ENCODE results near the gene HTD2. TPM values are rescaled to one million over a fixed set of nuclear protein-coding genes. Genes with fewer than 3 reads are reported as not detected.

HTD2 gene
- total RNA-seq, 1 donor, result 8.5 TPM

DNA sequence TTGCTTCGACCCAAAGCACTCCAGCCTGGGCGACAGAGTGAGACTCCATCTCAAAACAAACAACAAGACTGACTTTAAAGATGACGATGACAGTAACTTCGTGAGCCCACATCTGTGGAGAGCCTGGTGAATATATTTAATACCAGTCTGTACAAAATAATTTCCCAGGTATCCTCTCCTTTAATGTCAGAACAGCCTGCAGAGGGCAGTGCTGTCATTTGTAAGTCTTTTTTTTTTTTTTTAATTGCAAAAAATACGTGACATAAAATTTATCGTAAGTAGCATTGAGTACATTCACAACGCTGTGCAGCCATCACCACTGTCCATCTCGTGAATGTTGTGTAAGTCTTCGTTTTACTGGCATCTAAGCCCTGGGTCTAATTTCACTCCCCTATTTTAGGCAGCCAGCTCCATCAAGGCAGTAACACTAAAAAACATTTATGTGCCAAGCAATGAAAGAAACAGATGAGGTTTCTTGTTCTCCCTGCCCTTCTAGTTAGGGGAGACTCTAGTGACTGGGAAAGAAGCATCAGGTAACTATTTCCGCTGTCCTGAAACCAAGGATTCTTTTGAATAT lies 1.4 kb downstream of the HTD2 start:
- TF ChIP-seq, protein P1, sequence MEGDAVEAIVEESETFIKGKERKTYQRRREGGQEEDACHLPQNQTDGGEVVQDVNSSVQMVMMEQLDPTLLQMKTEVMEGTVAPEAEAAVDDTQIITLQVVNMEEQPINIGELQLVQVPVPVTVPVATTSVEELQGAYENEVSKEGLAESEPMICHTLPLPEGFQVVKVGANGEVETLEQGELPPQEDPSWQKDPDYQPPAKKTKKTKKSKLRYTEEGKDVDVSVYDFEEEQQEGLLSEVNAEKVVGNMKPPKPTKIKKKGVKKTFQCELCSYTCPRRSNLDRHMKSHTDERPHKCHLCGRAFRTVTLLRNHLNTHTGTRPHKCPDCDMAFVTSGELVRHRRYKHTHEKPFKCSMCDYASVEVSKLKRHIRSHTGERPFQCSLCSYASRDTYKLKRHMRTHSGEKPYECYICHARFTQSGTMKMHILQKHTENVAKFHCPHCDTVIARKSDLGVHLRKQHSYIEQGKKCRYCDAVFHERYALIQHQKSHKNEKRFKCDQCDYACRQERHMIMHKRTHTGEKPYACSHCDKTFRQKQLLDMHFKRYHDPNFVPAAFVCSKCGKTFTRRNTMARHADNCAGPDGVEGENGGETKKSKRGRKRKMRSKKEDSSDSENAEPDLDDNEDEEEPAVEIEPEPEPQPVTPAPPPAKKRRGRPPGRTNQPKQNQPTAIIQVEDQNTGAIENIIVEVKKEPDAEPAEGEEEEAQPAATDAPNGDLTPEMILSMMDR (IDR thresholded peaks at IDR 0.05; ENCODE audit: insufficient read depth, low read length), result peak; percentile 44
- peak; percentile 76 for DNase-seq (ENCODE audit: low read depth)
- H3K4me3 ChIP-seq (ENCODE audit: low read depth, low read length), result peak overlapping the region; percentile 81

DNA sequence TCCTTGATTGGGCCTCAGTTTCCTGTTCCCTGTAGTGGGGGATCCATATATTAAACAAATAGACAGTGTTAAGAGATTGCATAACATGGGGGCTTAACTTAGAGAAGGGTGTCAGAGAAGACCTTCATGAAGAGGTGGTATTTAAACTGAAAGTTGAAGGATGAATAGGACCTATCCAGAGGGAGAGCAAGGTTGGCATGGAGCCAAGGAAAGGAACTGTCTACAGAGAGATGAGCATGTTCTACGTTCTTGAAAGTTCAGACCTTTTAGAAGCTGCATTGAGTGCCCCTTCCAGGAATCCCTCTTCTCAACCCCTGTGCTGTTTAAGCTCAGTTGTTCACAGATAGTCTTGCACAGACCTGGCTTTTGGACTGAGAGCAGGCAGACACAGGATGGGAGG lies 2.4 kb downstream of the HTD2 start:
- TF ChIP-seq, protein P1 (IDR thresholded peaks at IDR 0.05; ENCODE audit: insufficient read depth, low read length), result no peak
- DNase-seq (ENCODE audit: low read depth), result peak; percentile 32
- H3K4me3 ChIP-seq (ENCODE audit: low read depth, low read length), result no peak overlapping the region

DNA sequence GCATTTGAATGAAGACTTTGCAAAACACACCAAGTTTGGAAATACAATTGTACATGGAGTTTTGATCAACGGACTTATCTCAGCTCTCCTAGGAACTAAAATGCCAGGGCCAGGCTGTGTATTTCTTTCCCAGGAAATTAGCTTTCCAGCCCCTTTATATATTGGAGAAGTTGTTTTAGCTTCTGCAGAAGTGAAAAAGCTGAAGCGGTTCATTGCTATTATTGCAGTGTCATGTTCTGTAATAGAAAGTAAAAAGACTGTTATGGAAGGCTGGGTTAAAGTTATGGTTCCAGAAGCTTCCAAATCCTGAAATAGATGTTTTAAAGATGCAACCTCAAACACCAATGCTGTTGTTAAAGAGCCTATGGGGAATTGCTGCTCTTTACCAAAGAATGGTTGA lies 11.5 kb downstream of the HTD2 start:
- no peak overlapping the region for H3K4me3 ChIP-seq (ENCODE audit: low read depth, low read length)
- TF ChIP-seq, protein P1 (IDR thresholded peaks at IDR 0.05; ENCODE audit: insufficient read depth, low read length), result no peak
- DNase-seq (ENCODE audit: low read depth), result no peak

DNA sequence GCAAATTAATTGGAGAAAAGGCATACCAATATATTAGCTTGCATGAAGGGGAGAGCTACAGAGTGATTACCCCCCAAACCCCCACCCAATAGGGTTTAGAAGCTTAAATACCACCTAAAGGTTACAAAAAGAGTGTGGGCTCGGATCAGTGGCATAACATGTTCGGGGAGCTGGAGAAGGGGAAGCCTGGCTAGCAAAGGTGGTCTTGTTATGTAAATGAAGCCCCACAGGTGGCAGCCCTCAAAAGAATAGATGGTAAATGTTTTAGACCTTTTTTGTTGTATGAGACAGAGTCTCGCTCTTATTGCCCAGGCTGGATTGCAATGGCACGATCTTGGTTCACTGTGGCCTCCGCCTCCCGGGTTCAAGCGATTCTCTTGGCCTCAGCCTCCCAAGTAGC lies 15.5 kb downstream of the HTD2 start:
- TF ChIP-seq, protein P1 (IDR thresholded peaks at IDR 0.05; ENCODE audit: insufficient read depth, low read length), result no peak

DNA sequence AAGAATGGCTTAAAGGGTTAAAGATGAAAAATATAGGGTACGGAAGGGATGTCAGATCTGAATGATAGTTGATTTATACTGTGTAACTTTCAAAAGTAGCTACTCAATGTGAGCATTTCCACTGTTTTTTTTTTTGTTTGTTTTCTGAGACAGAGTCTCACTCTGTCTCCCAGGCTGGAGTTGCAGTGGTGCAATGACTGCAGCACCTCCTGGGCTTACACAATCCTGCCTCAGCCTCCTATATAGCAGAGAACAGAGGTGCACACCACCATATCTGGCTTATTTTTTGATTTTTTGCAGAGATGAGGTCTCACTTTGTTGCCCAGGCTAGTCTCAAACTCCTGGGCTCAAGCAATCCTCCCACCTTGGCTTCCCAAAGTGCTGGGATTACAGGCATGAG lies 16.5 kb downstream of the HTD2 start:
- DNase-seq (ENCODE audit: low read depth), result no peak
- TF ChIP-seq, protein P1 (IDR thresholded peaks at IDR 0.05; ENCODE audit: insufficient read depth, low read length), result no peak
- no peak overlapping the region for H3K4me3 ChIP-seq (ENCODE audit: low read depth, low read length)

More for the DNA sequence above, 15.5 kb downstream of the HTD2 start:
- H3K4me3 ChIP-seq (ENCODE audit: low read depth, low read length), result no peak overlapping the region
- no peak for DNase-seq (ENCODE audit: low read depth)

DNA sequence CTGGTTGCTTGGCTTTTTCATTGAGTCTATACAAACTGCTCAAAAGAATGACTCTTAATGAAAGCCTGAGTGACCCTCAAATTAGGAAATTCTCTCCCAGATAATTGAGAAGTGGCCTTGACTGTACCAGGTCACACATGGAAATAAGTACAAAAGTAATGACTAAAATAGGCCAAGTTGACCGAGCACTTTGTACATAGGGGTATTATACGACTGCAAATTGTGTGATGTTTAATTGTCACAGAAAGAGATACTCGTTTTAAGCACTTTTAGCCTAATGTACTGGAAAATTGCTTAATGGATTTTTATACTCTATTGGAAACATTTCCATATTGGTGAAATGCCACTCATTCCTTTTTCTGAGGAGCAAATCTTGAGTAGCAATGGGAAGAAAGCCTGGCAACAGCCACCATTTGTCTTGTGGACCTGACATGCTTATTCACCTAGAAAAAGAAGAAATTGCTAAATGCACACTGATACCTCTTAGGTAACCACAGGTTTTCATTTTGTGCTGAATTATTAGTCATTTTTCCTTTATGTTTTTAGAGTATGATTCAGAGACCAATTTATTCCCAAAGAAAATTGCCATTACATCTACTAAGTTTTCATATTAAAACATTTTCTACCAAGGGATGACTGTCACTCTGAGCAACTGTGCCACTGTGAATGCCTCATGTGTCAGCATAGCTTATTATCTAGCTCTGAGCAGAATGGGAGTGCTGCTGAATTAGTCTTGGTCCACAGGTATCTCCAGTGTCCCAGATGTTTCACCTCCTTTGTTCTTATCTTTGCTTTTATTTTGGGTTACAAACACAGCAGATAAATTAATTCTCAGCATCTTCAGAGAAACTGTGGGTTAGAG lies 17.4 kb downstream of the HTD2 start:
- TF ChIP-seq, protein P1 (IDR thresholded peaks at IDR 0.05; ENCODE audit: insufficient read depth, low read length), result no peak
- no peak overlapping the region for H3K4me3 ChIP-seq (ENCODE audit: low read depth, low read length)
- no peak for DNase-seq (ENCODE audit: low read depth)

All from fibroblast of the aortic adventitia (primary cell).